ENCODE measurements around the gene AP4M1.

DNA sequence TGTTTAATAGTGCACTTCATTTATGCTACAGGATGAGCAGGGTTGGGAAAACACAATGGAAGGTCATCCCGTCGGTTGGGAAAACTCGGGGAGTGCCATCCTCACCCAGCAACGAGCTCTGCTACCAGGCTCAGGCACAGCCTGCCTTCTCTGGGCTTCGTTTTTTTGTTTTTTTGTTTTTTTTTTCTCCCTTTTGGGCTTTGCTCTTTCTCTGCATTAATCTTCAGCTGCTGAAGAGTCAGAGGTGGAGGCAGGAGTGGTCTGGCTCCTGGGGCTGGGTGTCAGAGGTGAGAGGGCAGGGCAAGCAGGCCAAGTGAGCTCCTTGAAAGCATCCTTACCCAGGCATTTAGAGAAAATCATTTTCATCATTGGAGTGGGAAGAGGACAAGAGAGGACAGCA lies 31.5 kb upstream of the AP4M1 start:
- TF ChIP-seq EZH2phosphoT487 (IDR thresholded peaks at IDR 0.05; ENCODE audit: insufficient read depth, low read depth) (no peak), EZH2 (IDR thresholded peaks at IDR 0.05; ENCODE audit: insufficient read depth, poor library complexity, severe bottlenecking) (no peak)
